ENCODE measurements around the gene SRPX2. TPM values are rescaled to one million over a fixed set of nuclear protein-coding genes. Genes with fewer than 3 reads are reported as not detected.
A peak's percentile ranks its signal among the peaks of the same experiment; 100 is the strongest.

SRPX2 gene
- total RNA-seq (10 to 100 TPM in 3 of 10 donors, 1 to 10 TPM in 7; 4.2 to 27.5 (median 6.9) TPM), polyA plus RNA-seq (10 to 100 TPM in 1 of 2 donors, 1 to 10 TPM in 1; 5.2 to 11.4 TPM)
- long read RNA-seq, donor 1, full-length matches to known transcripts = 4 of 8 reads
- long read RNA-seq, donor 1, partial matches to known transcripts = 1 of 8 reads
- long read RNA-seq, donor 1, other reads (novel, unspliced or antisense) = 3 of 8 reads
- long read RNA-seq, donor 2, full-length matches to known transcripts = 1 of 2 reads
- long read RNA-seq, donor 2, partial matches to known transcripts = 1 of 2 reads
- long read RNA-seq, donor 2, other reads (novel, unspliced or antisense) = 0 of 2 reads
- long read RNA-seq, donor 3, full-length matches to known transcripts = 6 of 19 reads
- long read RNA-seq, donor 3, partial matches to known transcripts = 1 of 19 reads
- long read RNA-seq, donor 3, other reads (novel, unspliced or antisense) = 12 of 19 reads

GRCh38 chrX:100643956-100644860 lies at the start of gene SRPX2:
Gene SRPX2, plus strand, starts transcription at chrX:100644199. Its CDS starts 2,124 bp downstream, at chrX:100646323.
- Histone ChIP-seq H3K27ac (peak within 1 kb of the TSS in 8 of 10 donors; percentile 27 to 88 (median 62)), H3K4me3 (peak within 1 kb of the TSS in 9 of 10 donors; percentile 16 to 47 (median 32)), H3K4me1 (peaks cover 0 to 18% (median 0%) of the 10 kb centered on the region in 9 donors), H3K9me3 (no peaks in the 10 kb centered on the region), H3K36me3 (no peaks in the 10 kb centered on the region), H3K27me3 (peaks cover 0 to 80% (median 0%) of the 10 kb centered on the region in 7 donors)
- TF ChIP-seq CTCF (IDR thresholded peaks at IDR 0.05) = no peak
- intact Hi-C loops (cut with DNase I) = no loop called here
- peak in 1 of 2 donors; percentile 24 for DNase-seq
- 43 to 49% methylated on average over 11 of the region's 11 CpGs for WGBS, 2 donors
- ATAC-seq = peak in 7 of 8 donors; percentile 80 to 89 (median 85)

GRCh38 chrX:100596601-100597000 lies 47.4 kb upstream of the SRPX2 start:
- Histone ChIP-seq H3K27ac (no peak overlapping the region), H3K27me3 (peaks cover 0 to 70% (median 0%) of the 10 kb centered on the region in 7 donors), H3K36me3 (no peaks in the 10 kb centered on the region), H3K4me1 (no peaks in the 10 kb centered on the region), H3K9me3 (no peaks in the 10 kb centered on the region), H3K4me3 (no peak overlapping the region)
- intact Hi-C loops (cut with DNase I) = loop anchor here in 1 of 10 donors (10.0 kb wide), 1 partner anchor 152 kb away; no protein-coding TSS in a partner anchor
- ATAC-seq (no peak), DNase-seq (no peak)
- no peak for TF ChIP-seq CTCF (IDR thresholded peaks at IDR 0.05)
- 50 to 53% methylated on average over 2 of the region's 2 CpGs for WGBS, 2 donors

- ATAC-seq (no peak), DNase-seq (no peak)
- H3K4me1 ChIP-seq = no peaks in the 10 kb centered on the region
- 92 to 97% methylated on average over 9 of the region's 9 CpGs for WGBS, 2 donors
- H3K36me3 ChIP-seq = no peaks in the 10 kb centered on the region
- no peaks in the 10 kb centered on the region for H3K9me3 ChIP-seq
- no peak overlapping the region for H3K27ac ChIP-seq
- no peak for TF ChIP-seq CTCF (IDR thresholded peaks at IDR 0.05)
- H3K27me3 ChIP-seq = peaks cover 0 to 61% (median 0%) of the 10 kb centered on the region in 7 donors
- H3K4me3 ChIP-seq = no peak overlapping the region
- intact Hi-C loops (cut with DNase I) = loop anchor here in 1 of 10 donors (10.0 kb wide), 1 partner anchor 155 kb away; no protein-coding TSS in a partner anchor
Observed at GRCh38 chrX:100599456-100599855, 44.5 kb upstream of the SRPX2 start.

GRCh38 chrX:100600340-100600739 lies 43.7 kb upstream of the SRPX2 start:
- peaks cover 0 to 60% (median 0%) of the 10 kb centered on the region in 7 donors for H3K27me3 ChIP-seq
- H3K4me1 ChIP-seq = no peaks in the 10 kb centered on the region
- H3K36me3 ChIP-seq = no peaks in the 10 kb centered on the region
- DNase-seq (no peak), ATAC-seq (no peak)
- no peak overlapping the region for H3K4me3 ChIP-seq
- intact Hi-C loops (cut with DNase I) = no loop called here
- no peaks in the 10 kb centered on the region for H3K9me3 ChIP-seq
- H3K27ac ChIP-seq = no peak overlapping the region
- no peak for TF ChIP-seq CTCF (IDR thresholded peaks at IDR 0.05)
